Measurements from ENCODE around the gene RALGDS. TPM values are rescaled to one million over a fixed set of nuclear protein-coding genes. Genes with fewer than 3 reads are reported as not detected.

The RALGDS gene
- total RNA-seq, 1 experiment from 2014 or later, result 40.1 TPM

- H3K27me3 ChIP-seq (replicated peaks; ENCODE audit: insufficient read depth, low read depth, low read length, poor library complexity), result no peaks in the 10 kb centered on the region
- CTCF ChIA-PET, result interaction anchor here (0.7 kb wide), 1 partner anchor 11 kb away, joined by 3 read pairs; no protein-coding TSS in a partner anchor
- no peaks in the 10 kb centered on the region for H3K4me1 ChIP-seq (ENCODE audit: insufficient read depth, low read length, poor library complexity, severe bottlenecking)
- H3K4me3 ChIP-seq (ENCODE audit: low read depth, low read length, poor library complexity, severe bottlenecking), result no peak overlapping the region
- no TSS peak for BruUV-seq (replicated peaks)
- H3K9me3 ChIP-seq (ENCODE audit: low read depth, low read length, poor library complexity, severe bottlenecking), result no peaks in the 10 kb centered on the region
- intact Hi-C loops (cut with micrococcal nuclease; ENCODE audit: unreplicated experiment), result no loop called here
- H3K36me3 ChIP-seq (ENCODE audit: insufficient read depth, low read length, poor library complexity, severe bottlenecking), result no peaks in the 10 kb centered on the region
- no peak overlapping the region for H3K27ac ChIP-seq (ENCODE audit: low read depth, low read length, poor library complexity, severe bottlenecking)
- no peak for DNase-seq (ENCODE audit: low spot score)
- TF ChIP-seq CTCF (conservative IDR thresholded peaks at IDR 0.05; ENCODE audit: low read depth, low read length) (no peak), EZH2 (IDR thresholded peaks at IDR 0.05; ENCODE audit: borderline replicate concordance, low read depth, low read length, poor library complexity, severe bottlenecking) (no peak)
- POLR2A ChIA-PET (ENCODE audit: low non-redundant PET), result no interaction called here
These were observed 34.1 kb upstream of the RALGDS start for GRCh38 chr9:133155156-133155555.

- intact Hi-C loops (cut with micrococcal nuclease; ENCODE audit: unreplicated experiment), result no loop called here
- H3K27ac ChIP-seq (ENCODE audit: low read depth, low read length, poor library complexity, severe bottlenecking), result no peak overlapping the region
- H3K4me3 ChIP-seq (ENCODE audit: low read depth, low read length, poor library complexity, severe bottlenecking), result no peak overlapping the region
- DNase-seq (ENCODE audit: low spot score), result no peak
- no peaks in the 10 kb centered on the region for H3K9me3 ChIP-seq (ENCODE audit: low read depth, low read length, poor library complexity, severe bottlenecking)
- BruUV-seq (replicated peaks), result no TSS peak
- ChIA-PET CTCF (no interaction called here), POLR2A (ENCODE audit: low non-redundant PET) (no interaction called here)
- no peaks in the 10 kb centered on the region for H3K36me3 ChIP-seq (ENCODE audit: insufficient read depth, low read length, poor library complexity, severe bottlenecking)
- H3K27me3 ChIP-seq (replicated peaks; ENCODE audit: insufficient read depth, low read depth, low read length, poor library complexity), result no peaks in the 10 kb centered on the region
- peaks cover 4% of the 10 kb centered on the region for H3K4me1 ChIP-seq (ENCODE audit: insufficient read depth, low read length, poor library complexity, severe bottlenecking)
- no peak for TF ChIP-seq EZH2 (IDR thresholded peaks at IDR 0.05; ENCODE audit: borderline replicate concordance, low read depth, low read length, poor library complexity, severe bottlenecking)
- TF ChIP-seq CTCF (conservative IDR thresholded peaks at IDR 0.05; ENCODE audit: low read depth, low read length), result no peak
These were observed 33.3 kb upstream of the RALGDS start for GRCh38 chr9:133154097-133154989.

GRCh38 chr9:133153227-133154096, 32.4 kb upstream of the RALGDS start:
- CTCF ChIA-PET, result no interaction called here

More at GRCh38 chr9:133153227-133154096, 32.4 kb upstream of the RALGDS start:
- Histone ChIP-seq H3K4me1 (ENCODE audit: insufficient read depth, low read length, poor library complexity, severe bottlenecking) (peaks cover 4% of the 10 kb centered on the region), H3K9me3 (ENCODE audit: low read depth, low read length, poor library complexity, severe bottlenecking) (no peaks in the 10 kb centered on the region), H3K27me3 (replicated peaks; ENCODE audit: insufficient read depth, low read depth, low read length, poor library complexity) (no peaks in the 10 kb centered on the region), H3K27ac (ENCODE audit: low read depth, low read length, poor library complexity, severe bottlenecking) (no peak overlapping the region), H3K4me3 (ENCODE audit: low read depth, low read length, poor library complexity, severe bottlenecking) (no peak overlapping the region), H3K36me3 (ENCODE audit: insufficient read depth, low read length, poor library complexity, severe bottlenecking) (no peaks in the 10 kb centered on the region)
- no TSS peak for BruUV-seq (replicated peaks)
- intact Hi-C loops (cut with micrococcal nuclease; ENCODE audit: unreplicated experiment), result no loop called here
- DNase-seq (ENCODE audit: low spot score), result no peak
- POLR2A ChIA-PET (ENCODE audit: low non-redundant PET), result interaction anchor here (0.6 kb wide), 1 partner anchor 182 kb away, joined by 3 read pairs; no protein-coding TSS in a partner anchor
- TF ChIP-seq EZH2 (IDR thresholded peaks at IDR 0.05; ENCODE audit: borderline replicate concordance, low read depth, low read length, poor library complexity, severe bottlenecking) (no peak), CTCF (conservative IDR thresholded peaks at IDR 0.05; ENCODE audit: low read depth, low read length) (no peak)

All from A673 (cell line).